HFFc6 (cell line): ENCODE data around the gene EXOSC5. TPM values are rescaled to one million over a fixed set of nuclear protein-coding genes. Genes with fewer than 3 reads are reported as not detected.

Experiments used
- DNase-seq: peaks from one replicate; pipeline ENCODE4 v3.0.0-alpha.2; 2018
- H3K27ac Mint-ChIP-seq: 2 replicates; pipeline ENCODE4 v1.8.0; 2020; ENCODE audit warnings: mild to moderate bottlenecking, mixed read lengths
- H3K27me3 Mint-ChIP-seq: 2 replicates; pipeline ENCODE4 v1.8.0; 2021; ENCODE audit warnings: mild to moderate bottlenecking, moderate library complexity, mixed read lengths; ENCODE audit not compliant: insufficient read depth
- H3K36me3 Mint-ChIP-seq: 2 replicates; pipeline ENCODE4 v1.8.0; 2021; ENCODE audit warnings: low read depth, mixed read lengths
- H3K4me1 Mint-ChIP-seq: 2 replicates; pipeline ENCODE4 v1.8.0; 2020; ENCODE audit warnings: low read depth, mixed read lengths
- H3K4me3 Mint-ChIP-seq: 2 replicates; pipeline ENCODE4 v1.8.0; 2020; ENCODE audit warnings: mild to moderate bottlenecking, moderate library complexity, mixed read lengths
- H3K9me3 Mint-ChIP-seq: 2 replicates; pipeline ENCODE4 v1.8.0; 2020; ENCODE audit warnings: mild to moderate bottlenecking, mixed read lengths
- total RNA-seq, 6 experiments: library from RNA; stranded (reverse); fragmentation: NEBNext Ultra II Directional; extraction: Animal tissue kit (Norgen Biotek cat#: 25700); gene quantifications; 2 replicates in 1 of 6; 3 replicates in 5 of 6; pipeline ENCODE4 v1.2.3, GENCODE V29; 2021
- TF ChIP-seq, protein P1 (sequence below): fragments of 200-600 bp; sonication (generic); IDR thresholded peaks from 2 replicates; pipeline ENCODE4 v1.5.0; 2021; ENCODE audit warnings: antibody characterized with exemption, mild to moderate bottlenecking

The EXOSC5 gene
- total RNA-seq, 6 experiments from 2014 or later: 16.5 to 23.5 (median 18.1) TPM

DNA sequence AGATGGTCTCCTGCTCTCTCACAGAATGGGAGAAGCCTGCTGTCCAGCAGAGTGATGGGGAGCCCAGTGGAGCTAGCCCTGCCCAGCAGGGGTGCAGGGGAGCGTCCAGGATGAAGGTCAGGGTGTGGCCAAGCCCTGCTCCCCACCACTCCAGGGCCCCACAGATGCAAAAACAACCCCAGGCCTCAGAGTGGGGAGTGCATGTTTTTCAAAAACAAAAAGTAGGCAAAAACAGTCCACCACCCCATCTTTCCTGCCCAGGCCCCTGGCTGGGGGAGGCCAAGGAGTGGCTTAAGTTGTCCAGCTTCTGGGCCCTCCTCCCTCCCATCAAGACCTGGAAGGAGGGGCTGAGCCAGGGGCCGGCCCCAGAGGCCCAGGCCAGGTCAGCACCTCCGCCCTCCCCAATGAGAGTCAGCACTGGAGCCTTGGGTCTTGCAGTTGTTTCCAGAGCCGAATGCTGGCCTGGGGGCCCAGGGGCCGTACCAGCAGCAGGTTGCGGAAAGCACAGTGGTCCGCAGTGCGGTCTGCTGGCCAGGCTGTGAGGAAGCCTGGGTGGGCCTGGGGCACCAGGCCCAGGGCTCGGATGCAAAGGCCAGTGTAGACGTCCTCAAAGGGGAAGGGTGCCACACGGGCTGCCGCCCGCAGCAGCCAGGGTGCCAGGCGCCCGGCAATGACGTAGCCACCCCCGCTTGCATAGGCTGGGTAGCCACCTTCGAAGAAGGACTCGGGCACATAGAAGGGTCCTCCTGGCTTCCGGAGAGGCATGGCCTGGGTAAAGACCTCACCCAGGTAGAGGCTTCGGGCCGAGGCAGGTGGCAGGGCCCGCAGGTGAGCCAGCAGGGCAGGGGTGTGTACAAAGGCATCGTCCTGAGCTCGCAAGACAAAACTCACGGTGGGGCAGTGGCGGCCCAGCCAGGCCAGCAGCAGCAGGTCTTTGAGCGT, 28.3 kb upstream of the EXOSC5 start:
- Mint-ChIP-seq H3K4me1 (peaks cover 22% of the 10 kb centered on the region), H3K27me3 (peaks cover 1% of the 10 kb centered on the region; the same call in 1 of the 2 replicates), H3K9me3 (no peaks in the 10 kb centered on the region), H3K27ac (no peak overlapping the region), H3K36me3 (peaks cover 11% of the 10 kb centered on the region), H3K4me3 (no peak overlapping the region)
- no peak for DNase-seq
- TF ChIP-seq, protein P1, sequence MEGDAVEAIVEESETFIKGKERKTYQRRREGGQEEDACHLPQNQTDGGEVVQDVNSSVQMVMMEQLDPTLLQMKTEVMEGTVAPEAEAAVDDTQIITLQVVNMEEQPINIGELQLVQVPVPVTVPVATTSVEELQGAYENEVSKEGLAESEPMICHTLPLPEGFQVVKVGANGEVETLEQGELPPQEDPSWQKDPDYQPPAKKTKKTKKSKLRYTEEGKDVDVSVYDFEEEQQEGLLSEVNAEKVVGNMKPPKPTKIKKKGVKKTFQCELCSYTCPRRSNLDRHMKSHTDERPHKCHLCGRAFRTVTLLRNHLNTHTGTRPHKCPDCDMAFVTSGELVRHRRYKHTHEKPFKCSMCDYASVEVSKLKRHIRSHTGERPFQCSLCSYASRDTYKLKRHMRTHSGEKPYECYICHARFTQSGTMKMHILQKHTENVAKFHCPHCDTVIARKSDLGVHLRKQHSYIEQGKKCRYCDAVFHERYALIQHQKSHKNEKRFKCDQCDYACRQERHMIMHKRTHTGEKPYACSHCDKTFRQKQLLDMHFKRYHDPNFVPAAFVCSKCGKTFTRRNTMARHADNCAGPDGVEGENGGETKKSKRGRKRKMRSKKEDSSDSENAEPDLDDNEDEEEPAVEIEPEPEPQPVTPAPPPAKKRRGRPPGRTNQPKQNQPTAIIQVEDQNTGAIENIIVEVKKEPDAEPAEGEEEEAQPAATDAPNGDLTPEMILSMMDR: no peak

DNA sequence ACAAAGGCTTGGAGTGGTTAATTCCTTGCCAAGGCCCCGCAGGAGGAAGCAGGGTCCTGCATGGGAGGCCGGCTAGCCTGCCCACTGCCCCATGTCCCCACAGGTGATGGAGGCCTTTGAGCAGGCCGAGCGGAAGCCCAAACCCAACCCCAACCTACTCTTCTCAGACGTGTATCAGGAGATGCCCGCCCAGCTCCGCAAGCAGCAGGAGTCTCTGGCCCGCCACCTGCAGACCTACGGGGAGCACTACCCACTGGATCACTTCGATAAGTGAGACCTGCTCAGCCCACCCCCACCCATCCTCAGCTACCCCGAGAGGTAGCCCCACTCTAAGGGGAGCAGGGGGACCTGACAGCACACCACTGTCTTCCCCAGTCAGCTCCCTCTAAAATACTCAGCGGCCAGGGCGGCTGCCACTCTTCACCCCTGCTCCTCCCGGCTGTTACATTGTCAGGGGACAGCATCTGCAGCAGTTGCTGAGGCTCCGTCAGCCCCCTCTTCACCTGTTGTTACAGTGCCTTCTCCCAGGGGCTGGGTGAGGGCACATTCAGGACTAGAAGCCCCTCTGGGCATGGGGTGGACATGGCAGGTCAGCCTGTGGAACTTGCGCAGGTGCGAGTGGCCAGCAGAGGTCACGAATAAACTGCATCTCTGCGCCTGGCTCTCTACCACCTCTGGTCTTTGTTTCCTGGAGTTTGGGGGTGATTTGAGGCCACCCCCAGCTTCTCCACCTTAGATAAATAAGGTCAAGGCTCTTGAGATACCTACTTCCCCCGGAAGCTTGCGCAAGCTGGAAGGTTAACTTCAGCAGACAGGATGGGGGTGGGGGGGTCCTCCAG, 27.4 kb upstream of the EXOSC5 start:
- peaks cover 11% of the 10 kb centered on the region for H3K36me3 Mint-ChIP-seq
- peaks cover 1% of the 10 kb centered on the region; the same call in 1 of the 2 replicates for H3K27me3 Mint-ChIP-seq
- H3K27ac Mint-ChIP-seq: no peak overlapping the region
- peaks cover 22% of the 10 kb centered on the region for H3K4me1 Mint-ChIP-seq
- TF ChIP-seq, protein P1: no peak
- DNase-seq: no peak
- H3K9me3 Mint-ChIP-seq: no peaks in the 10 kb centered on the region
- H3K4me3 Mint-ChIP-seq: no peak overlapping the region

DNA sequence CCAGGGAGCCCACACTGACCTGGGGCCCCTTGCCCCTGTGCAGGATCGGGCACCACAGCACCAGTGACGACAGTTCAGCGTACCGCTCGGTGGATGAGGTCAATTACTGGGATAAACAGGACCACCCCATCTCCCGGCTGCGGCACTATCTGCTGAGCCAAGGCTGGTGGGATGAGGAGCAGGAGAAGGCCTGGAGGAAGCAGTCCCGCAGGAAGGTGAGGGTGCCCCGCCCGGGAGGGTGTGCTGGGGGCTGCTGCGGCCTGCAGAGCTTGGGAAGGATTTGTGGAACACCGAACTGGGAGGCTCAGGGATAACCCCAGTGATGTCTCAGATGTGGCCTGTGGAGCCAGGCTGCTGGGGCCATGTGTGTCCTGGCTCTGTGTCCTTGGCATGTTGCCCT, 25.8 kb upstream of the EXOSC5 start:
- no peak overlapping the region for H3K4me3 Mint-ChIP-seq
- H3K27me3 Mint-ChIP-seq: peaks cover 3% of the 10 kb centered on the region; the same call in 1 of the 2 replicates
- no peak for DNase-seq
- peaks cover 16% of the 10 kb centered on the region for H3K36me3 Mint-ChIP-seq
- H3K9me3 Mint-ChIP-seq: no peaks in the 10 kb centered on the region
- no peak overlapping the region for H3K27ac Mint-ChIP-seq
- peaks cover 14% of the 10 kb centered on the region for H3K4me1 Mint-ChIP-seq
- TF ChIP-seq, protein P1: no peak

DNA sequence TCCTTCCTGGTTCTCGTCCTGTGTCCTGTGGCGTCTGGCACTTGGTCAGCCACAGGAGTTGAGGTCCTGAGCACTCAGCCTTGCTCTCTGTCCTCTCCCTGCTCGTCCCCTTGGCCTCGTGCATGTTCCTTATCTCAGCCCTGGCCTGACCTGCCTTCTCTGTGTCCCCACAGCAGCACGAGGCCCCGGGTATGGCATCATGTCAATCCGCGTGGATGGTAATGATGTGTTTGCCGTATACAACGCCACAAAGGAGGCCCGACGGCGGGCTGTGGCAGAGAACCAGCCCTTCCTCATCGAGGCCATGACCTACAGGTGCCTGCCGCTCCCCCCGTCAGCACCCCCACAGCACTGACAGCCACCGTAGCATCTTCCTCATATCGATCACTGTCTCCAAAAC, 25.3 kb upstream of the EXOSC5 start:
- no peak for DNase-seq
- Mint-ChIP-seq H3K4me1 (peaks cover 9% of the 10 kb centered on the region), H3K9me3 (no peaks in the 10 kb centered on the region), H3K27ac (no peak overlapping the region), H3K27me3 (peaks cover 3% of the 10 kb centered on the region; the same call in 1 of the 2 replicates), H3K4me3 (no peak overlapping the region), H3K36me3 (peaks cover 16% of the 10 kb centered on the region)
- TF ChIP-seq, protein P1: no peak

DNA sequence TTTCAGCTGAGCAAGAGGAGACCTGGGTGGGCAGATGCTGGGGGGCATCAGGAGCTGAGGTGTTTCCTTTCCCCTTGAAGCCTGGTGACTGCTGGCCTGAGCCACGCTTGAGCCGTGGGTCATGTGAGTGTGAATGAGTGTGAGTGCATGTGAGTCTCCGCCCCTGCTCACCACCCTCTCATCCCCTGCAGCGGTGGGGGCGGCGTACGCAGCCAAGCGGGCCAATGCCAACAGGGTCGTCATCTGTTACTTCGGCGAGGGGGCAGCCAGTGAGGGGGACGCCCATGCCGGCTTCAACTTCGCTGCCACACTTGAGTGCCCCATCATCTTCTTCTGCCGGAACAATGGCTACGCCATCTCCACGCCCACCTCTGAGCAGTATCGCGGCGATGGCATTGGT, 24.8 kb upstream of the EXOSC5 start:
- DNase-seq: no peak
- Mint-ChIP-seq H3K36me3 (peaks cover 16% of the 10 kb centered on the region), H3K4me3 (no peak overlapping the region), H3K4me1 (peaks cover 4% of the 10 kb centered on the region), H3K9me3 (no peaks in the 10 kb centered on the region), H3K27me3 (peaks cover 3% of the 10 kb centered on the region; the same call in 1 of the 2 replicates), H3K27ac (no peak overlapping the region)
- TF ChIP-seq, protein P1: no peak
